MCF 10A (cell line): ENCODE measurements around the gene CIB4. TPM values are rescaled to one million over a fixed set of nuclear protein-coding genes. Genes with fewer than 3 reads are reported as not detected.

Experiments used
- BruUV-seq: library from RNA; stranded (reverse); fragments of 400-500 nt; replicated peaks from 2 replicates; lab custom pipeline; 2021; lab: Mats Ljungman, UMichigan
- CTCF ChIA-PET: fragments of 300-600 bp; sonication (Branson Sonifier 250); formaldehyde crosslinking; extraction: SDS; loops from one replicate; lab custom pipeline; 2021; ENCODE audit warnings: antibody characterized with exemption, inconsistent platforms; lab: Yijun Ruan, JAX
- POLR2A ChIA-PET: fragments of 300-600, 350-650 bp; sonication (Branson Sonifier 250); formaldehyde crosslinking; extraction: SDS; loops from one replicate; lab custom pipeline; 2020; ENCODE audit warnings: antibody characterized with exemption, inconsistent platforms; lab: Yijun Ruan, JAX
- DNase-seq: peaks from one replicate; pipeline ENCODE4 v3.0.0-alpha.2; 2018; ENCODE audit not compliant: unreplicated experiment
- H3K27ac Mint-ChIP-seq: one replicate; pipeline ENCODE4 v1.8.0; 2022; ENCODE audit warnings: mild to moderate bottlenecking, low read depth, mixed read lengths; ENCODE audit not compliant: unreplicated experiment
- H3K27me3 Mint-ChIP-seq: one replicate; pipeline ENCODE4 v1.8.0; 2022; ENCODE audit warnings: mixed read lengths; ENCODE audit not compliant: insufficient read depth, unreplicated experiment
- H3K36me3 Mint-ChIP-seq: one replicate; pipeline ENCODE4 v1.8.0; 2022; ENCODE audit warnings: mild to moderate bottlenecking, moderate library complexity, mixed read lengths; ENCODE audit not compliant: insufficient read depth, unreplicated experiment
- H3K4me1 Mint-ChIP-seq: one replicate; pipeline ENCODE4 v1.8.0; 2022; ENCODE audit warnings: mixed read lengths; ENCODE audit not compliant: insufficient read depth, unreplicated experiment
- H3K4me3 Mint-ChIP-seq: one replicate; pipeline ENCODE4 v1.8.0; 2022; ENCODE audit warnings: mild to moderate bottlenecking, moderate library complexity, mixed read lengths; ENCODE audit not compliant: unreplicated experiment
- H3K9me3 Mint-ChIP-seq: one replicate; pipeline ENCODE4 v1.8.0; 2022; ENCODE audit warnings: mixed read lengths; ENCODE audit not compliant: unreplicated experiment
- CTCF ChIP-seq: fragments of 200-600 bp; IDR thresholded peaks from one replicate; pipeline ENCODE4 v1.8.0; 2022; ENCODE audit warnings: antibody characterized with exemption, mild to moderate bottlenecking; ENCODE audit not compliant: unreplicated experiment
- intact Hi-C: fragments of 100-400 bp; cut with micrococcal nuclease; formaldehyde crosslinking; loops from 2 replicates; pipeline ENCODE4 v1.14.1; 2022
- total RNA-seq: library from RNA; stranded (reverse); gene quantifications from 2 replicates; pipeline ENCODE4 v1.2.3, GENCODE V29; 2022

The CIB4 gene
- total RNA-seq, 1 experiment from 2014 or later, result not detected

DNA sequence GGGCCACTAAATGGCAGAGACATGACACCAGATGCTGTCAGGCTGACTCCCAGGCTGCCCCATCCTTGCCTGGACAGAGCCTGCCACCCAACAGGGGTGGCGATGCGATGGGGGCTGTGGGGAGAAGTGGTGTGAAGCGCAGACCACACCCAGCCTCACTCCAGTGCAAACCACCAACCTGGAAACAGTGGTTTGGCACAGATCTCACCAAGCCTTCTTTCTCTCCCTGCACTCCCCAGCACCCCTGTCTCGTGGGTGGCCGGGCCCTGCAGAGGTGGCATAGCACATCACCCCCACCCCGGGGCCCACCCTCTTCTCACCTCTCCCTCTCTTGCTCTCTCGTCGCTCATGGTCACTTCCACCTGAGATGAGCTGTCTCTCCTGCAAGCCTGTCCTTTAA lies 32.6 kb downstream of the CIB4 start:
- H3K4me1 Mint-ChIP-seq, result no peaks in the 10 kb centered on the region
- no peak overlapping the region for H3K4me3 Mint-ChIP-seq
- ChIA-PET CTCF (interaction anchor here (0.6 to 7.3 kb wide), 3 partner anchors 26 to 231 kb away, joined by 3 to 305 read pairs (median 4); no protein-coding TSS in a partner anchor), POLR2A (no interaction called here)
- H3K9me3 Mint-ChIP-seq, result no peaks in the 10 kb centered on the region
- no peak for TF ChIP-seq CTCF
- no TSS peak for BruUV-seq
- DNase-seq, result no peak
- intact Hi-C loops, result loop anchor here (5.0 kb wide), 1 partner anchor 334 kb away; no protein-coding TSS in a partner anchor
- H3K27me3 Mint-ChIP-seq, result peaks cover 62% of the 10 kb centered on the region
- H3K27ac Mint-ChIP-seq, result no peak overlapping the region
- no peaks in the 10 kb centered on the region for H3K36me3 Mint-ChIP-seq

DNA sequence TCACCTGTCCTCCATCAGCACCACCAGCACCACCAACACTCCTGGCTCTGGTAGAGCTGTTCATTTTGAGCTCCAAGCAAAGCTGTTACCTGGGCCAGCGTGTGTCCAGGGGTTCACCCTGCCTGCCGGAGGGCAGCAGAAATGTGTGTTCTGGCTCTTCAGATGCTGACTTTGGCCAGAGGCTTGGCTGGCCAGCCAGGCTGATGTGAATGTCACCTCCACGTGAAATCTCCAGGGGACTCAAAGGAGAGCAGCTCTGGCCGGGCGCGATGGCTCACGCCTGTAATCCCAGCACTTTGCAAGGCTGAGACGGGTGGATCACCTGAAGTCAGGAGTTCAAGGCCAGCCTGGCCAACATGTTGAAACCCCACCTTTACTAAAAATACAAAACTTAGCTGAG lies 33.5 kb downstream of the CIB4 start:
- ChIA-PET CTCF (interaction anchor here (0.6 to 7.3 kb wide), 10 partner anchors 14 to 232 kb away, joined by 3 to 305 read pairs (median 4); no protein-coding TSS in a partner anchor), POLR2A (no interaction called here)
- no peak overlapping the region for H3K4me3 Mint-ChIP-seq
- no TSS peak for BruUV-seq
- H3K9me3 Mint-ChIP-seq, result no peaks in the 10 kb centered on the region
- no peak for TF ChIP-seq CTCF
- H3K36me3 Mint-ChIP-seq, result no peaks in the 10 kb centered on the region
- no peaks in the 10 kb centered on the region for H3K4me1 Mint-ChIP-seq
- DNase-seq, result no peak
- intact Hi-C loops, result loop anchor here (5.0 kb wide), 1 partner anchor 335 kb away; no protein-coding TSS in a partner anchor
- no peak overlapping the region for H3K27ac Mint-ChIP-seq
- H3K27me3 Mint-ChIP-seq, result peaks cover 70% of the 10 kb centered on the region

GRCh38 chr2:26606847-26607190 lies 34.3 kb downstream of the CIB4 start:
- no TSS peak for BruUV-seq
- Mint-ChIP-seq H3K27me3 (peaks cover 79% of the 10 kb centered on the region), H3K36me3 (no peaks in the 10 kb centered on the region), H3K4me1 (no peaks in the 10 kb centered on the region), H3K9me3 (no peaks in the 10 kb centered on the region), H3K27ac (no peak overlapping the region), H3K4me3 (no peak overlapping the region)
- intact Hi-C loops, result loop anchor here (5.0 kb wide), 1 partner anchor 335 kb away; no protein-coding TSS in a partner anchor
- no peak for TF ChIP-seq CTCF
- ChIA-PET POLR2A (interaction anchor here (0.8 kb wide), 1 partner anchor 140 kb away, joined by 3 read pairs; no protein-coding TSS in a partner anchor), CTCF (interaction anchor here (0.5 to 7.3 kb wide), 21 partner anchors 10 to 908 kb away, joined by 3 to 305 read pairs (median 4); partner anchors contain the start of gene SLC35F6)
- no peak for DNase-seq

GRCh38 chr2:26605999-26606846 lies 34.9 kb downstream of the CIB4 start:
- Mint-ChIP-seq H3K4me3 (no peak overlapping the region), H3K36me3 (no peaks in the 10 kb centered on the region), H3K9me3 (no peaks in the 10 kb centered on the region), H3K27me3 (peaks cover 85% of the 10 kb centered on the region), H3K4me1 (no peaks in the 10 kb centered on the region), H3K27ac (no peak overlapping the region)
- no peak for TF ChIP-seq CTCF
- ChIA-PET CTCF (interaction anchor here (0.5 to 7.3 kb wide), 35 partner anchors 9 to 1017 kb away, joined by 3 to 305 read pairs (median 4); partner anchors contain the start of gene SLC35F6), POLR2A (interaction anchor here (0.8 to 2.9 kb wide), 2 partner anchors 140 to 141 kb away, joined by 3 to 12 read pairs; no protein-coding TSS in a partner anchor)
- no peak for DNase-seq
- intact Hi-C loops, result loop anchor here (1.0 to 5.0 kb wide), 2 partner anchors 139 to 336 kb away; no protein-coding TSS in a partner anchor
- no TSS peak for BruUV-seq
